GM12801 (cell line): ENCODE data around the gene MEA1.

Source experiments
- TF ChIP-seq, protein P1 (sequence below): IDR thresholded peaks from one replicate; pipeline ENCODE4 v1.5.1; 2011; ENCODE audit warnings: control low read depth; ENCODE audit not compliant: insufficient read length; ENCODE audit errors: extremely low read depth

Gene MEA1

DNA sequence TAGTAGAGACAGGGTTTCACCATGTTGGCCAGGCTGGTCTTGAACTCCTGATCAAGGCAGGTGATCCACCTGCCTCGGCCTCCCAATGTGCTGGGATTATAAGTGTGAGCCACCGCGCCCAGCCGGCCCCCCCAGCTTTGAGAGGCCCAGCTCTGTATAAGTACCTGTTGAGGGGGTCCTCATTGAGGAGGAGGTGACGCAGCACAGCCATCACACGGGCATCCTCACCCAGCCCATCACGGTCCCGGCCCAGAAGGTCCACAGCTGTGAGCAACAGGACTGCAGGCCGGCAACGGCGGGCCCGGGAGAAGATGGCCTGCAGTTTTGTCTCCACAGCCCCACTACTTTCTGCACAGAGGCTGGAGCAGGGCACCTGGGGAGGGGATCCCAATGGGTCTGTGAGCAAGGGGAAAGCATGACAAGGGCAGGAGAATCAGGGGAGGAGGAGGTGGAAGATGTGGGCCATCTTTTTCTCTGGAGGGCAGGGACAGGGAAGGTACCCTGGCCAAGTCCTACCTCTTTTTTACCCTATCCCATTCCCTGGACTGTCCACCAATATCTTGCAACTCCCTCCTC, 45.5 kb downstream of the MEA1 start:
- TF ChIP-seq, protein P1, sequence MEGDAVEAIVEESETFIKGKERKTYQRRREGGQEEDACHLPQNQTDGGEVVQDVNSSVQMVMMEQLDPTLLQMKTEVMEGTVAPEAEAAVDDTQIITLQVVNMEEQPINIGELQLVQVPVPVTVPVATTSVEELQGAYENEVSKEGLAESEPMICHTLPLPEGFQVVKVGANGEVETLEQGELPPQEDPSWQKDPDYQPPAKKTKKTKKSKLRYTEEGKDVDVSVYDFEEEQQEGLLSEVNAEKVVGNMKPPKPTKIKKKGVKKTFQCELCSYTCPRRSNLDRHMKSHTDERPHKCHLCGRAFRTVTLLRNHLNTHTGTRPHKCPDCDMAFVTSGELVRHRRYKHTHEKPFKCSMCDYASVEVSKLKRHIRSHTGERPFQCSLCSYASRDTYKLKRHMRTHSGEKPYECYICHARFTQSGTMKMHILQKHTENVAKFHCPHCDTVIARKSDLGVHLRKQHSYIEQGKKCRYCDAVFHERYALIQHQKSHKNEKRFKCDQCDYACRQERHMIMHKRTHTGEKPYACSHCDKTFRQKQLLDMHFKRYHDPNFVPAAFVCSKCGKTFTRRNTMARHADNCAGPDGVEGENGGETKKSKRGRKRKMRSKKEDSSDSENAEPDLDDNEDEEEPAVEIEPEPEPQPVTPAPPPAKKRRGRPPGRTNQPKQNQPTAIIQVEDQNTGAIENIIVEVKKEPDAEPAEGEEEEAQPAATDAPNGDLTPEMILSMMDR: no peak

DNA sequence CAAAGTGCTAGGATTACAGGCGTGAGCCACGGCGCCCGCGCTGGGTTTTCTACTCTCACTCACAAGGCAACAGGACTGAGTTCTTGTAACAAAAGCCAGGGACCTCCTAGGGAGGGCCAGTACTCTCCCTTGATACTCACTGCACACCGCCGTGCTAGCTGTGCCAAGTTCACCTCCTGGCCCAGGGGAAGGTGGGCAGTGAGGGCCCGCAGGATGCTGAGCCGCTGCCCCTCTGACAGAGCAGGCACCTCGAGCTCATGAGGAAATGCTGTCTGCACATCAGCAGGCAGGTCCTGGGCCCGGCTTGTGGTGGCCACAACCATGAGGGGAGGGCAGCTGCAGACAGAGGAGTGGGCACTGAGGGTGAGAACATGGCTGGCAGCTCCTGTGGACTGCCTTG, 46.5 kb downstream of the MEA1 start:
- TF ChIP-seq, protein P1: no peak

- TF ChIP-seq, protein P1: no peak
Measured at GRCh38 chr6:42966571-42966970, 47.2 kb downstream of the MEA1 start.

GRCh38 chr6:42963855-42964605, 49.7 kb downstream of the MEA1 start:
- TF ChIP-seq, protein P1: no peak

DNA sequence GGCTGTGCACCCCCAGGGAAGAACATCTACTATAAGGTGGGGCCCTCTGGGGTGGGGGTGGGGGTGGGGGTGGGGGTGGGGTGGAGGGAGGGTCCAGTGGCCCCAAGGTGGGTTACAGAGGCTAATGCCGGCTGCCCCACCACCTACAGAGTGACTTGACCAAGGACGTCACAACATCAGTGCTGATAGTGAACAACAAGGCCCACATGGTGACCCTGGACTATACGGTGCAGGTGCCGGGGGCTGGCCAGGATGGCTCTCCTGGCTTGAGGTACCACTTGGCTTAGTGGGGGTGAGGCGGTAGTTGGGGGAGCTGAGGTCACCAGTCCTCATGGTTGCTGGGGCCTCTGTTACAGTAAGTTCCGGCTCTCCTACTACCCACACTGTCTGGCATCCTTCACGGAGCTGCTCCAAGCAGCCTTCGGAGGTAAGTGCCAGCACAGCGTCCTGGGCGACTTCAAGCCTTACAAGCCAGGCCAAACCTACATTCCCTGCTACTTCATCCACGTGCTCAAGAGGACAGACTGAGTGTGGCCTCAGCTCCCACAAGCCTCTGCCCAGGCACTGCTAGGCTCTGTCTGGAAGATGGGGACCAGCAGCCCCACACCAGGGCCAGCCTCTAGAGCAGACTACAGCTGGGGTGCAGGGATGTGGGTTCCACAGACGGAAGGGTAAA, 50.4 kb downstream of the MEA1 start:
- TF ChIP-seq, protein P1: no peak

- TF ChIP-seq, protein P1: no peak
Measured at GRCh38 chr6:42962502-42963178, 51.1 kb downstream of the MEA1 start.

DNA sequence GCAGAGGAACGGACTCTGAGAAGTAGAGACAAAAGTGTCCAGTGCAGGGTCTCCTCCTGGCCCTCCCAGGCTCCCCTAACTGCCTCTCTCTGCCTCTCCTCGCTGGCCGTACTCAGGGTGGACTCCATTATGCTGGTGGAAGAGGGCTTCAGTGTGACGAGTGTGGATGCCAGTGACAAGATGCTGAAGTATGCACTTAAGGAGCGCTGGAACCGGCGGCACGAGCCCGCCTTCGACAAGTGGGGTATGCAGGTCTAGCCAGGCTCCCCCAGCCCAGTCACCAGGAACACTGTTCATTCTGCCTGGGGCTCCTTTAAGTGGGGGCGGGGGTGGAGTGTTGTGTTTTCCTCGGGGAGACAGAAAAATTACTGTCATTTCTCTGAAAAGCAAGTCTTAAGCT, 51.6 kb downstream of the MEA1 start:
- TF ChIP-seq, protein P1: no peak
